Measurements from ENCODE around the gene TMEM121B. TPM values are rescaled to one million over a fixed set of nuclear protein-coding genes. Genes with fewer than 3 reads are reported as not detected.
"Not testable (repeated sequence)": the region's sequence is repeated elsewhere in the genome, so short reads cannot be mapped to it uniquely, and the experiment has no call there.

Gene TMEM121B
- 1 to 10 TPM in 11 of 12 donors, not detected in 1; 1.8 to 5.7 (median 4.4) TPM for polyA plus RNA-seq (ENCODE audit: insufficient read length in 12 of 12)
- long read RNA-seq, donor 1, full-length matches to known transcripts = 2 of 2 reads
- long read RNA-seq, donor 1, partial matches to known transcripts = 0 of 2 reads
- long read RNA-seq, donor 1, other reads (novel, unspliced or antisense) = 0 of 2 reads
- long read RNA-seq, donor 2, full-length matches to known transcripts = 6 of 6 reads
- long read RNA-seq, donor 2, partial matches to known transcripts = 0 of 6 reads
- long read RNA-seq, donor 2, other reads (novel, unspliced or antisense) = 0 of 6 reads
- long read RNA-seq, donor 3, full-length matches to known transcripts = 5 of 5 reads
- long read RNA-seq, donor 3, partial matches to known transcripts = 0 of 5 reads
- long read RNA-seq, donor 3, other reads (novel, unspliced or antisense) = 0 of 5 reads
- long read RNA-seq, donor 4 = 0 reads
- long read RNA-seq, donor 5, full-length matches to known transcripts = 3 of 3 reads
- long read RNA-seq, donor 5, partial matches to known transcripts = 0 of 3 reads
- long read RNA-seq, donor 5, other reads (novel, unspliced or antisense) = 0 of 3 reads
- long read RNA-seq, donor 6, full-length matches to known transcripts = 3 of 3 reads
- long read RNA-seq, donor 6, partial matches to known transcripts = 0 of 3 reads
- long read RNA-seq, donor 6, other reads (novel, unspliced or antisense) = 0 of 3 reads
- long read RNA-seq, donor 7, full-length matches to known transcripts = 1 of 1 reads
- long read RNA-seq, donor 7, partial matches to known transcripts = 0 of 1 reads
- long read RNA-seq, donor 7, other reads (novel, unspliced or antisense) = 0 of 1 reads
- long read RNA-seq, donor 8, full-length matches to known transcripts = 11 of 11 reads
- long read RNA-seq, donor 8, partial matches to known transcripts = 0 of 11 reads
- long read RNA-seq, donor 8, other reads (novel, unspliced or antisense) = 0 of 11 reads
- long read RNA-seq, donor 9, full-length matches to known transcripts = 3 of 3 reads
- long read RNA-seq, donor 9, partial matches to known transcripts = 0 of 3 reads
- long read RNA-seq, donor 9, other reads (novel, unspliced or antisense) = 0 of 3 reads
- long read RNA-seq, donor 10, full-length matches to known transcripts = 3 of 3 reads
- long read RNA-seq, donor 10, partial matches to known transcripts = 0 of 3 reads
- long read RNA-seq, donor 10, other reads (novel, unspliced or antisense) = 0 of 3 reads
- long read RNA-seq, donor 11, full-length matches to known transcripts = 2 of 2 reads
- long read RNA-seq, donor 11, partial matches to known transcripts = 0 of 2 reads
- long read RNA-seq, donor 11, other reads (novel, unspliced or antisense) = 0 of 2 reads

GRCh38 chr22:17121233-17122195 is at the start of gene TMEM121B:
Gene TMEM121B, minus strand, starts transcription at chr22:17121360. Its CDS starts 233 bp downstream, at chr22:17121127.
- DNase-seq = peak; percentile 51

GRCh38 chr22:17167486-17167885 is 46.3 kb upstream of the TMEM121B start:
- no peak for DNase-seq

GRCh38 chr22:17164392-17165024 is 43.3 kb upstream of the TMEM121B start:
- no peak for DNase-seq

- no peak for DNase-seq
These were observed 41.6 kb upstream of the TMEM121B start for GRCh38 chr22:17162731-17163130.

GRCh38 chr22:17161991-17162390 is 40.8 kb upstream of the TMEM121B start:
- no peak for DNase-seq

- DNase-seq = no peak
These were observed 38.4 kb upstream of the TMEM121B start for GRCh38 chr22:17159504-17159951.

GRCh38 chr22:17158568-17159503 is 37.7 kb upstream of the TMEM121B start, which contains the start of gene HDHD5:
Gene HDHD5, minus strand, starts transcription at chr22:17159277. Its CDS starts 26 bp downstream, at chr22:17159251.
- peak; percentile 90 for DNase-seq

GRCh38 chr22:17158176-17158567 is 37.0 kb upstream of the TMEM121B start:
- no peak for DNase-seq

GRCh38 chr22:17157714-17158113 is 36.6 kb upstream of the TMEM121B start:
- DNase-seq = no peak

- DNase-seq = no peak
These were observed 34.8 kb upstream of the TMEM121B start for GRCh38 chr22:17155941-17156340.

GRCh38 chr22:17152971-17153370 is 31.8 kb upstream of the TMEM121B start:
- DNase-seq = no peak

- no peak for DNase-seq
These were observed 31.2 kb upstream of the TMEM121B start for GRCh38 chr22:17152340-17152739.

GRCh38 chr22:17149076-17149815 is 28.1 kb upstream of the TMEM121B start:
- no peak for DNase-seq

- DNase-seq = not testable (repeated sequence)
These were observed 26.3 kb upstream of the TMEM121B start for GRCh38 chr22:17147458-17147857.

- DNase-seq = no peak
These were observed 24.0 kb upstream of the TMEM121B start for GRCh38 chr22:17145021-17145680.

GRCh38 chr22:17143826-17144225 is 22.7 kb upstream of the TMEM121B start:
- no peak for DNase-seq

GRCh38 chr22:17143101-17143500 is 21.9 kb upstream of the TMEM121B start:
- DNase-seq = no peak
